OCI-LY3 (cell line): ENCODE measurements around the gene TMEM18.

Source experiments
- H2AFZ ChIP-seq: fragments of 200-600, 300-600 bp; shearing (Covaris generic); 2 replicates; pipeline ENCODE4 v1.6.0; 2014; ENCODE audit warnings: antibody characterized with exemption, low read depth, low read length
- H3K27ac ChIP-seq: fragments of 200-600, 300-600 bp; sonication (generic); 2 replicates; pipeline ENCODE4 v1.5.1; 2014; ENCODE audit warnings: mild to moderate bottlenecking, low read length, moderate library complexity, mixed read lengths
- H3K27me3 ChIP-seq: fragments of 200-600, 300-600 bp; sonication (generic); 2 replicates; pipeline ENCODE4 v1.6.1; 2014; ENCODE audit warnings: low read depth, low read length, mixed read lengths
- H3K36me3 ChIP-seq: fragments of 200-600, 300-600 bp; sonication (generic); replicated peaks from 2 replicates; pipeline ENCODE3; 2014; ENCODE audit warnings: low read depth, low read length, mixed read lengths
- H3K4me1 ChIP-seq: fragments of 300-600, 200-600 bp; sonication (generic); 2 replicates; pipeline ENCODE4 v1.6.1; 2014; ENCODE audit warnings: low read length, mixed read lengths
- H3K4me2 ChIP-seq: fragments of 200-600, 300-600 bp; sonication (generic); 2 replicates; pipeline ENCODE4 v1.6.1; 2014; ENCODE audit warnings: low read length, mixed read lengths
- H3K4me3 ChIP-seq: fragments of 300-600, 200-600 bp; sonication (generic); 2 replicates; pipeline ENCODE4 v1.5.1; 2014; ENCODE audit warnings: antibody characterized with exemption, mild to moderate bottlenecking, low read length, moderate library complexity
- H3K79me2 ChIP-seq: fragments of 300-600, 200-600 bp; shearing (Covaris generic); 2 replicates; pipeline ENCODE4 v1.6.1; 2014; ENCODE audit warnings: mild to moderate bottlenecking, low read length, mixed read lengths
- H3K9ac ChIP-seq: fragments of 300-600, 200-600 bp; shearing (Covaris generic); 2 replicates; pipeline ENCODE4 v1.6.0; 2014; ENCODE audit warnings: mild to moderate bottlenecking, low read length, moderate library complexity
- H3K9me3 ChIP-seq: fragments of 200-600, 300-600 bp; shearing (Covaris generic); 2 replicates; pipeline ENCODE4 v1.6.1; 2014; ENCODE audit warnings: low read length, mixed read lengths; ENCODE audit not compliant: insufficient read depth
- H4K20me1 ChIP-seq: fragments of 200-600, 300-600 bp; sonication (generic); 2 replicates; pipeline ENCODE4 v1.6.1; 2016; ENCODE audit warnings: low read length, mixed read lengths; ENCODE audit not compliant: insufficient read depth
- EZH2phosphoT487 ChIP-seq: fragments of 200-600 bp; shearing (Covaris generic); IDR thresholded peaks from 2 replicates; pipeline ENCODE4 v1.6.1; 2018; ENCODE audit warnings: antibody characterized with exemption, mixed run types, low read depth
- TF ChIP-seq, protein P1 (sequence below): fragments of 200-600, 300-600 bp; sonication (generic); IDR thresholded peaks from 2 replicates; pipeline ENCODE4 v1.5.1; 2014; ENCODE audit warnings: antibody characterized with exemption, low read length, low read depth

TMEM18 gene

GRCh38 chr2:627340-627709, 49.9 kb downstream of the TMEM18 start:
- Histone ChIP-seq H3K9ac (no peak overlapping the region), H3K79me2 (no peaks in the 10 kb centered on the region), H3K4me3 (no peak overlapping the region), H3K27ac (no peak overlapping the region), H4K20me1 (no peaks in the 10 kb centered on the region), H3K27me3 (no peaks in the 10 kb centered on the region), H3K9me3 (no peaks in the 10 kb centered on the region), H2AFZ (no peak overlapping the region), H3K36me3 (no peaks in the 10 kb centered on the region), H3K4me2 (no peak overlapping the region), H3K4me1 (no peaks in the 10 kb centered on the region)
- TF ChIP-seq EZH2phosphoT487, result no peak
- TF ChIP-seq, protein P1, sequence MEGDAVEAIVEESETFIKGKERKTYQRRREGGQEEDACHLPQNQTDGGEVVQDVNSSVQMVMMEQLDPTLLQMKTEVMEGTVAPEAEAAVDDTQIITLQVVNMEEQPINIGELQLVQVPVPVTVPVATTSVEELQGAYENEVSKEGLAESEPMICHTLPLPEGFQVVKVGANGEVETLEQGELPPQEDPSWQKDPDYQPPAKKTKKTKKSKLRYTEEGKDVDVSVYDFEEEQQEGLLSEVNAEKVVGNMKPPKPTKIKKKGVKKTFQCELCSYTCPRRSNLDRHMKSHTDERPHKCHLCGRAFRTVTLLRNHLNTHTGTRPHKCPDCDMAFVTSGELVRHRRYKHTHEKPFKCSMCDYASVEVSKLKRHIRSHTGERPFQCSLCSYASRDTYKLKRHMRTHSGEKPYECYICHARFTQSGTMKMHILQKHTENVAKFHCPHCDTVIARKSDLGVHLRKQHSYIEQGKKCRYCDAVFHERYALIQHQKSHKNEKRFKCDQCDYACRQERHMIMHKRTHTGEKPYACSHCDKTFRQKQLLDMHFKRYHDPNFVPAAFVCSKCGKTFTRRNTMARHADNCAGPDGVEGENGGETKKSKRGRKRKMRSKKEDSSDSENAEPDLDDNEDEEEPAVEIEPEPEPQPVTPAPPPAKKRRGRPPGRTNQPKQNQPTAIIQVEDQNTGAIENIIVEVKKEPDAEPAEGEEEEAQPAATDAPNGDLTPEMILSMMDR, result no peak

GRCh38 chr2:626491-627339, 50.5 kb downstream of the TMEM18 start:
- no peaks in the 10 kb centered on the region for H3K27me3 ChIP-seq

DNA sequence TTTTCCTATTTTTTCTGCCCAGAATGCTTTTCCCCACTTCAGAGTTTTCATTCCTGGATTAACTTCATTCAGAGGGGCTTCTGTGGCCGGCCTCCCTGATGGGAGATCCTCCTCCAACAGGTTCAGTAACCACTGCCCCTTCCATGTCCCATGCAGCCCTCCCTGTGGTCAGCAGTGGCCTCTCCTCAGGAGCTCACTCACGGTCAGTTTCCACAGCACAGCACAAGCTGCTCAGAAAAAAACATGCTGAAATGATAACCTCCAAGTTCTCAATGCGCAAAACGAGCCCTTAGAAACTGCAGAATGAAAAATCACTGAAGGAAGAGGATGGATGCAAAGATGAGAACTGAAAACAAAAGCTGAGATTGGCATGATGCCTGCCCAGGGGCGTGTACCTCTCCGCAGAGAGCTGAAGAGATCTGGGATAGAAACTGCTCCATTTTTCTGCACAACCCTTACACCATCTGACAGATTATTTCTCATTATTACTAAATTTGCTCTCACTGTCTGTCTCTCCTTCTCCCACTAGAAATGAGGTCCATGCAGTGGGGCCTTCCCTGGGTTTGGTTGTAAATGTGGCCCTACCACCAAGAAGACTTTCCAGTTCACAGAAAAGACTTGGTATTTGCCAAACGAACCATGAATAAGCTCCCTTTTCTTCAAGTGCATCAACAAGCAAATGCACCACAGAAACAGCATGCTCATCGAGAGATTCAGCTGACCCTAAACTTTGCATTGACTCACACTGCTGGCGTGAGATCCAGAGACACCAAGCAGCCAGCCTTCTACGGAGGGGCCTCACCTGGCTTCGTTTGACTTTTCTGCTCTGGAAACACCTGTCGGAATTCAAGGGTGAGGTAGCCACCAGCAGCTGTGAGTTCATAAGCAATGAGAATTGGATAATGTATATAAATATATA, 51.5 kb downstream of the TMEM18 start:
- no peaks in the 10 kb centered on the region for H3K79me2 ChIP-seq
- no peak overlapping the region for H3K4me2 ChIP-seq
- no peaks in the 10 kb centered on the region for H3K9me3 ChIP-seq
- H2AFZ ChIP-seq, result no peak overlapping the region
- no peaks in the 10 kb centered on the region for H3K27me3 ChIP-seq
- H3K27ac ChIP-seq, result no peak overlapping the region
- no peak overlapping the region for H3K9ac ChIP-seq
- no peaks in the 10 kb centered on the region for H3K36me3 ChIP-seq
- TF ChIP-seq EZH2phosphoT487, result no peak
- TF ChIP-seq, protein P1, result no peak
- H4K20me1 ChIP-seq, result no peaks in the 10 kb centered on the region
- no peaks in the 10 kb centered on the region for H3K4me1 ChIP-seq
- no peak overlapping the region for H3K4me3 ChIP-seq

More at GRCh38 chr2:626491-627339, 50.5 kb downstream of the TMEM18 start:
- Histone ChIP-seq H3K4me2 (no peak overlapping the region), H3K9me3 (no peaks in the 10 kb centered on the region), H3K79me2 (no peaks in the 10 kb centered on the region), H3K27ac (no peak overlapping the region), H3K4me3 (no peak overlapping the region), H4K20me1 (no peaks in the 10 kb centered on the region), H3K36me3 (no peaks in the 10 kb centered on the region), H3K4me1 (no peaks in the 10 kb centered on the region), H3K9ac (no peak overlapping the region), H2AFZ (no peak overlapping the region)
- TF ChIP-seq EZH2phosphoT487, result no peak
- TF ChIP-seq, protein P1, result no peak
